ENCODE data around the gene MBTD1.

The MBTD1 gene

GRCh38 chr17:51258756-51259563 is 889 bp downstream of the MBTD1 start:
- TF ChIP-seq CTCF (IDR thresholded peaks at IDR 0.05), result no peak

- TF ChIP-seq CTCF (IDR thresholded peaks at IDR 0.05), result no peak
Observed at GRCh38 chr17:51257150-51258081, 2.4 kb downstream of the MBTD1 start.

- TF ChIP-seq CTCF (IDR thresholded peaks at IDR 0.05), result no peak
Observed at GRCh38 chr17:51256101-51256500, 3.7 kb downstream of the MBTD1 start.

- no peak for TF ChIP-seq CTCF (IDR thresholded peaks at IDR 0.05)
Observed at GRCh38 chr17:51255673-51256072, 4.2 kb downstream of the MBTD1 start.

- TF ChIP-seq CTCF (IDR thresholded peaks at IDR 0.05), result no peak
Observed at GRCh38 chr17:51251010-51251409, 8.8 kb downstream of the MBTD1 start.

- TF ChIP-seq CTCF (IDR thresholded peaks at IDR 0.05), result no peak
Observed at GRCh38 chr17:51250314-51250840, 9.5 kb downstream of the MBTD1 start.

- TF ChIP-seq CTCF (IDR thresholded peaks at IDR 0.05), result no peak
Observed at GRCh38 chr17:51245535-51245934, 14.3 kb downstream of the MBTD1 start.

Measured in LNCAP (cell line).